Esophagus squamous epithelium (tissue), 4 donors: Measurements from ENCODE around the gene NIN.

ENCODE experiments used
- CTCF ChIP-seq, 6 experiments: fragments of 450-650 bp in 4 of 6; fragments of 200-600 bp in 2 of 6; sonication (generic) in 2 of 6; IDR thresholded peaks; one replicate each; pipeline ENCODE4 v1.5.1; 2016 to 2019; ENCODE audit warnings: antibody characterized with exemption in 6 of 6, mild to moderate bottlenecking in 4 of 6, moderate library complexity in 4 of 6
- POLR2A ChIP-seq, 4 donors: fragments of 450-650 bp; IDR thresholded peaks; one replicate each; pipeline ENCODE4 v1.6.1; 2017; ENCODE audit warnings: antibody characterized with exemption in 4 of 4, mild to moderate bottlenecking in 4 of 4, moderate library complexity in 3 of 4

- TF ChIP-seq CTCF (IDR thresholded peaks at IDR 0.05): no peak
- TF ChIP-seq POLR2A (IDR thresholded peaks at IDR 0.05): no peak
Measured at GRCh38 chr14:50763382-50764007, 67.5 kb downstream of the NIN start.
